A673 (cell line): ENCODE measurements around the gene STARD13.

Experiments used
- EZH2 ChIP-seq: fragments of 200-600 bp; sonication (generic); IDR thresholded peaks from 2 replicates; pipeline ENCODE4 v1.6.1; 2017; ENCODE audit warnings: borderline replicate concordance, low read depth, mild to moderate bottlenecking, mixed read lengths, antibody characterized with exemption, low read length; ENCODE audit not compliant: poor library complexity, severe bottlenecking
- TF ChIP-seq, protein P1 (sequence below): fragments of 300-800, 200-600 bp; sonication (generic); conservative IDR thresholded peaks from 2 replicates; pipeline ENCODE4 v1.5.1; 2017; ENCODE audit warnings: low read depth, mild to moderate bottlenecking, antibody characterized with exemption, low read length, moderate library complexity, mixed read lengths

DNA sequence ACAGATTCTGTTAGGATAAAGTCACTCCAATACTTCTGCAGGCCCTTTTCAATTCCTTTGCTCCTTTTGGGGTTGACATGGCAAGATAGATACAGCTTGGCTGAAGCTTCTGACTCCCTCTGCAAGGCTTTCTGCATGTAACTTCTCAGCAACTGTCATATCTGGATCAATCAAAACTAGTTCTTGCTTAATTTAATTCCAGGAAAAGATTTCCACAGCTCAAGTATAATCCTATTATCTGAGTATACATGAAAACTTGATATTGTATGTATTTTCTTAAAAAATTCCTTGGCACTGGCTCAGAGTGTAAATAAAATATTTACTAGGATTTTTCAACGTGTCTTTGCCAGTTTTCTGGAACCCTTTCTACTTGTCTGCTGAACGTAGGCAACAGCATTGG is 109.6 kb downstream of the STARD13 start:
- TF ChIP-seq, protein P1, sequence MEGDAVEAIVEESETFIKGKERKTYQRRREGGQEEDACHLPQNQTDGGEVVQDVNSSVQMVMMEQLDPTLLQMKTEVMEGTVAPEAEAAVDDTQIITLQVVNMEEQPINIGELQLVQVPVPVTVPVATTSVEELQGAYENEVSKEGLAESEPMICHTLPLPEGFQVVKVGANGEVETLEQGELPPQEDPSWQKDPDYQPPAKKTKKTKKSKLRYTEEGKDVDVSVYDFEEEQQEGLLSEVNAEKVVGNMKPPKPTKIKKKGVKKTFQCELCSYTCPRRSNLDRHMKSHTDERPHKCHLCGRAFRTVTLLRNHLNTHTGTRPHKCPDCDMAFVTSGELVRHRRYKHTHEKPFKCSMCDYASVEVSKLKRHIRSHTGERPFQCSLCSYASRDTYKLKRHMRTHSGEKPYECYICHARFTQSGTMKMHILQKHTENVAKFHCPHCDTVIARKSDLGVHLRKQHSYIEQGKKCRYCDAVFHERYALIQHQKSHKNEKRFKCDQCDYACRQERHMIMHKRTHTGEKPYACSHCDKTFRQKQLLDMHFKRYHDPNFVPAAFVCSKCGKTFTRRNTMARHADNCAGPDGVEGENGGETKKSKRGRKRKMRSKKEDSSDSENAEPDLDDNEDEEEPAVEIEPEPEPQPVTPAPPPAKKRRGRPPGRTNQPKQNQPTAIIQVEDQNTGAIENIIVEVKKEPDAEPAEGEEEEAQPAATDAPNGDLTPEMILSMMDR, result no peak
- no peak for TF ChIP-seq EZH2
